Cerebellar nuclear complex (tissue), 1 donor: Measurements from ENCODE around the gene GALR2.

Experiments
- DNase-seq, 2 experiments: peaks; one replicate each; lab custom pipeline; 2025; lab: John Stamatoyannopoulos, UW

The GALR2 gene

GRCh38 chr17:76094046-76094445, 19.5 kb downstream of the GALR2 start:
- no peak for DNase-seq

GRCh38 chr17:76095943-76096342, 21.4 kb downstream of the GALR2 start:
- no peak for DNase-seq

GRCh38 chr17:76097716-76098295, 23.2 kb downstream of the GALR2 start:
- no peak for DNase-seq

GRCh38 chr17:76102944-76103273, 28.3 kb downstream of the GALR2 start:
- DNase-seq, result no peak

GRCh38 chr17:76103274-76104139, 28.9 kb downstream of the GALR2 start, which contains the start of gene EXOC7:
Gene EXOC7 (minus strand): TSS chr17:76103787. CDS start chr17:76103692, 95 bp downstream.
- peak in 1 of 2 experiments; percentile 51 for DNase-seq

GRCh38 chr17:76104140-76104895, 29.7 kb downstream of the GALR2 start:
- no peak for DNase-seq

GRCh38 chr17:76104896-76105231, 30.3 kb downstream of the GALR2 start:
- DNase-seq, result no peak

- no peak for DNase-seq
These were observed 32.1 kb downstream of the GALR2 start for GRCh38 chr17:76106703-76107102.

GRCh38 chr17:76107509-76107908, 32.9 kb downstream of the GALR2 start:
- DNase-seq, result no peak

- no peak for DNase-seq
These were observed 37.4 kb downstream of the GALR2 start for GRCh38 chr17:76111956-76112355.

GRCh38 chr17:76115138-76115754, 40.7 kb downstream of the GALR2 start:
- DNase-seq, result no peak

- DNase-seq, result no peak
These were observed 45.1 kb downstream of the GALR2 start for GRCh38 chr17:76119409-76120371.

- no peak for DNase-seq
These were observed 46.1 kb downstream of the GALR2 start for GRCh38 chr17:76120658-76121008.

GRCh38 chr17:76121932-76122430, 47.4 kb downstream of the GALR2 start:
- DNase-seq, result no peak

- no peak for DNase-seq
These were observed 48.0 kb downstream of the GALR2 start for GRCh38 chr17:76122431-76123190.

GRCh38 chr17:76123191-76123499, 48.6 kb downstream of the GALR2 start:
- no peak for DNase-seq

- no peak for DNase-seq
These were observed 49.4 kb downstream of the GALR2 start for GRCh38 chr17:76123749-76124581.

- DNase-seq, result no peak
These were observed 50.2 kb downstream of the GALR2 start for GRCh38 chr17:76124582-76125390.

GRCh38 chr17:76125391-76125675, 50.8 kb downstream of the GALR2 start:
- DNase-seq, result no peak
